ENCODE measurements around the gene TRIM72.
"Not testable (repeated sequence)": the region's sequence is repeated elsewhere in the genome, so short reads cannot be mapped to it uniquely, and the experiment has no call there.

The TRIM72 gene

DNA sequence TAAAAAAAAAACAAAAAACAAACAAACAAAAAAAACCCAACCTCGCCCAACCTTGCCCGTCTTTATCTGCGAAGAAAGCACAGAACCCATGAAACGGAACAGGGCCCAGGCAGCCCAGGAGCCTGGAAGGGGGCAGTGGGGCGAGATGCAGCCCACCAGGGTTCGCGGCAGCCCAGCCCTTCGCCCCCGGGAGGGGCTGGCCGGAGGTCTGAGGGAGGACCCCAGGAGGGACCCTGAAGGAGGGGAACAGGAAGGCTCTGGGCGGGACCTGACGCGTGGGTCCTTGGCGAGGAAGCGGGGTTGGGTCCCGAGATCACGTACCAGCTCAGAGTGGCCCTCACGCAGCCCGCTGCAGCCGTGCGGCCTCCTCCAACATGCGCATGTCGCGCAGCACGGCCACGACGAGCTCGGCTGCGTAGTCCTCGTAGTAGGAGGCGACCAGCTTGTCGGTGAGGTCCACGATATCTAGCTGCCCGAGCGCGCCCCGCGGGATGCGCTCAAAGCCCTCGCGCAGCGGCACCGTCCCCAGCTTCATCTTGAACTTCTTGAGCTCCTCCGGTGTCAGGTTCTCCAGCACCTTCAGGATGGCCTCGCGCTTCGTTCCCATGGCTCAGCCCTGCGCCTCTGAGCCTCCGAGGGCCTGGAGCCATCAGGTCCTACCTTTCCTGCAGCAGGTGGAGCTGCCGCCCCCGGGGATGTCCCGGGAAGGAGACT lies 2.7 kb downstream of the TRIM72 start, which contains the start of gene PYDC1:
TSS of gene PYDC1 (minus strand) at position 714 of the 714 bp plus-strand sequence. CDS start at position 607, 107 bp downstream.
- Histone ChIP-seq H3K4me1 (ENCODE audit: insufficient read depth, low read length) (peaks cover 5% of the 10 kb centered on the region; the same call in 1 of the 2 replicates), H3K9ac (ENCODE audit: low read depth, low read length) (peak within 1 kb of the TSS; percentile 38; the same call in 1 of the 2 replicates), H3K9me3 (ENCODE audit: control insufficient read depth, insufficient read depth, low read length) (no peaks in the 10 kb centered on the region), H3K36me3 (ENCODE audit: insufficient read depth, low read length) (no peaks in the 10 kb centered on the region)

DNA sequence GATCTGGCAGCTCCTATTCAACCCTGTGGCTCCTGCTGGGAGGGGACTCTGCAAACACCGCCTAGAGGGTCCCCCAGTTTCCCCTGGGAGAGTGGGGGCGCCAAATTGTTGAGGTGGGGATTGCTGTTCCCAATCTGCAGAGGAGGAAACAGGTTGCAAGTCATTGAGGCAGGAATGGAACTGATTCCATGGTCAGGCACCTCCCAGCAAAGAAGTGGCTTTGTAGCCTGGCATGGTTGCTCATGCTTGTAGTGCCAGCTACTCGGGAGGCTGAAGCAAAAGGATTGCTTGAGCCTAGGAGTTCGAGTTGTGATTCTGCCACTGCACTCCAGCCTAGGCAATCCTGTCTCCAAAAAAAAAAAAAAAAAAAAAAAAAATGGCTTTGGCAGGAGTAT lies 3.2 kb downstream of the TRIM72 start:
- no peaks in the 10 kb centered on the region for H3K9me3 ChIP-seq (ENCODE audit: control insufficient read depth, insufficient read depth, low read length)
- H3K4me1 ChIP-seq (ENCODE audit: insufficient read depth, low read length), result peaks cover 5% of the 10 kb centered on the region; the same call in 1 of the 2 replicates
- no peaks in the 10 kb centered on the region for H3K36me3 ChIP-seq (ENCODE audit: insufficient read depth, low read length)
- peak overlapping the region; percentile 38; the same call in 1 of the 2 replicates for H3K9ac ChIP-seq (ENCODE audit: low read depth, low read length)

DNA sequence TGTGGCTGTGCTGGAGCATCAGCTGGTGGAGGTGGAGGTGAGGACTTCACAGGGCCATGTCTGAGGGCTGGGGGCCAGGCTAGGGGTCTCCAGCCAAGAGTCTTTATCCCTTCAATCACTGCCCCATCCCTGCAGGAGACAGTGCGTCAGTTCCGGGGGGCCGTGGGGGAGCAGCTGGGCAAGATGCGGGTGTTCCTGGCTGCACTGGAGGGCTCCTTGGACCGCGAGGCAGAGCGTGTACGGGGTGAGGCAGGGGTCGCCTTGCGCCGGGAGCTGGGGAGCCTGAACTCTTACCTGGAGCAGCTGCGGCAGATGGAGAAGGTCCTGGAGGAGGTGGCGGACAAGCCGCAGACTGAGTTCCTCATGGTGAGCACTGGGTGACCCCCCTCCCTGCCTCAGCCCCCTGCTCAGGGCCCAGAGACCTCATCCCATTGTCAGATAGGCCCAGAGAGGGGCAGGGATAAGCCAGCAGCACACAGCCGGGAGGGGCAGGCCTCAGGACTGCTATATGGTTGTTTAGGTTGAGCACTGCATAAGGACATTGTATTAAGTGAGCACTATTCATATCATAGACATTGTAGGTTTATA lies 5.3 kb downstream of the TRIM72 start:
- H3K4me1 ChIP-seq (ENCODE audit: insufficient read depth, low read length), result peaks cover 1% of the 10 kb centered on the region; the same call in 1 of the 2 replicates
- H3K9ac ChIP-seq (ENCODE audit: low read depth, low read length), result no peak overlapping the region
- no peaks in the 10 kb centered on the region for H3K9me3 ChIP-seq (ENCODE audit: control insufficient read depth, insufficient read depth, low read length)
- no peaks in the 10 kb centered on the region for H3K36me3 ChIP-seq (ENCODE audit: insufficient read depth, low read length)

DNA sequence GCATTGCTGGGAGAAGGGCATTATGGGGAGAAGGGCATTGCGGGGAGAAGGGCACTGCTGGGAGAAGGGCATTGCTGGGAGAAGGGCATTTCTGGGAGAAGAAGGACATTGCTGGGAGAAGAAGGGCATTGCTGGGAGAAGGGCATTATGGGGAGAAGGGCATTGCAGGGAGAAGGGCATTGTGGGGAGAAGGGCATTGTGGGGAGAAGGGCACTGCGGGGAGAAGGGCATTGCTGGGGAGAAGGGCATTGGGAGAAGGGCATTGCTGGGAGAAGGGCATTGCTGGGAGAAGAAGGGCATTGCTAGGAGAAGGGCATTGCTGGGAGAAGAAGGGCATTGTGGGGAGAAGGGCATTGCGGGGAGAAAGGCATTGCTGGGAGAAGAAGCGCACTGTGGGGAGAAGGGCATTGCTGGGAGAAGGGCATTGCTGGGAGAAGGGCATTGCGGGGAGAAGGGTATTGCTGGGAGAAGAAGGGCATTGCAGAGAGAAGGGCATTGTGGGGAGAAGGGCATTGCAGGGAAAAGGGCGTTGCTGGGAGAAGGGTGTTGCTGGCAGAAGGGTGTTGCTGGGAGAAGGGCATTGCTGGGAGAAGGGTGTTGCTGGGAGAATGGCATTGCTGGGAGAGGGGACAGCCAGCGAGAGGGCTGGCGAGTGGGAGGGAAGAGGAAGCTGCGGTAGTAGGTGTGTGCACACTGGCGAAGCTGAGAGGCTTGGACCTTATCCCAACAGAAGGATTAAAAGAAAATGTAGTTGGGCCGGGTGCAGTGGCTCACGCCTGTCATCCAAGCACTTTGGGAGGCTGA lies 7.6 kb downstream of the TRIM72 start:
- Histone ChIP-seq H3K9ac (ENCODE audit: low read depth, low read length) (no peak overlapping the region), H3K9me3 (ENCODE audit: control insufficient read depth, insufficient read depth, low read length) (no peaks in the 10 kb centered on the region), H3K4me1 (ENCODE audit: insufficient read depth, low read length) (no peaks in the 10 kb centered on the region), H3K36me3 (ENCODE audit: insufficient read depth, low read length) (no peaks in the 10 kb centered on the region)

DNA sequence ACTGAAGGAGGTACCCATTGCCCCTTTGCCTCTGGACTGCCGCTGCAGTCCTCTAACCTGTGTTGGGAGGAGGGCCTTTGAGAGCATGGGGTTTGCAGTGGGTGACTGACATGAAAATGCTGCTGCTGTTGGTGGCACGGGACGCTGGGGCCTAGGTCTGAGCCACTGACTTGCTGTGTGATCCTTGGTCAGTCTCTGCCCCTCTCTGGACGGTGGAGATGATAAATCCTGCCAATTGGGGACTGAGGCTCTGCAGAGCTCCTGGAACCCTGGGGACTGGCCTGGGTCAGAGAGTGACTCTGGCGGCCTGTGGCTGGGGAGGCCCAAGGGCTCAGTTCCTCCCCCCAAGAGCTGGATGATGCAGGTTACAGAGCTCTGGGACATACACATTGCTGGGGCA lies 9.1 kb downstream of the TRIM72 start:
- Histone ChIP-seq H3K4me1 (ENCODE audit: insufficient read depth, low read length) (no peaks in the 10 kb centered on the region), H3K9me3 (ENCODE audit: control insufficient read depth, insufficient read depth, low read length) (no peaks in the 10 kb centered on the region), H3K9ac (ENCODE audit: low read depth, low read length) (no peak overlapping the region), H3K36me3 (ENCODE audit: insufficient read depth, low read length) (no peaks in the 10 kb centered on the region)

DNA sequence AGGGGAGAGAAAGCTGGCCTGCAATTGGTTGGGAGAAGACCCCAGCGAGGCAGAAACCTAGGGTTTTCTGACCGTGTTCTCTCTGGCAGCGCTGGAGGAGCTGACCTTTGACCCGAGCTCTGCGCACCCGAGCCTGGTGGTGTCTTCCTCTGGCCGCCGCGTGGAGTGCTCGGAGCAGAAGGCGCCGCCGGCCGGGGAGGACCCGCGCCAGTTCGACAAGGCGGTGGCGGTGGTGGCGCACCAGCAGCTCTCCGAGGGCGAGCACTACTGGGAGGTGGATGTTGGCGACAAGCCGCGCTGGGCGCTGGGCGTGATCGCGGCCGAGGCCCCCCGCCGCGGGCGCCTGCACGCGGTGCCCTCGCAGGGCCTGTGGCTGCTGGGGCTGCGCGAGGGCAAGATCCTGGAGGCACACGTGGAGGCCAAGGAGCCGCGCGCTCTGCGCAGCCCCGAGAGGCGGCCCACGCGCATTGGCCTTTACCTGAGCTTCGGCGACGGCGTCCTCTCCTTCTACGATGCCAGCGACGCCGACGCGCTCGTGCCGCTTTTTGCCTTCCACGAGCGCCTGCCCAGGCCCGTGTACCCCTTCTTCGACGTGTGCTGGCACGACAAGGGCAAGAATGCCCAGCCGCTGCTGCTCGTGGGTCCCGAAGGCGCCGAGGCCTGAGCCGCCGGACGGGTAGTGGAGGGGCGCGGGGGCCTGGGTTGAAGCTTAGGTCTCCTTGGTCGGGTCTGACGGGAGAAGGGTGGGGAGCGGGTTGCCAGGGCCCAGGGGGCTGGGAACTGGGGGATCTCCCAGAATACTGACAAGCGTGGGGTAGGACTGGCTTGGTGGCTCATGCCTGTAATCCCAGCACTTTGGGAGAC lies 10.4 kb downstream of the TRIM72 start:
- Histone ChIP-seq H3K36me3 (ENCODE audit: insufficient read depth, low read length) (no peaks in the 10 kb centered on the region), H3K9ac (ENCODE audit: low read depth, low read length) (no peak overlapping the region), H3K4me1 (ENCODE audit: insufficient read depth, low read length) (peaks cover 4% of the 10 kb centered on the region; the same call in 1 of the 2 replicates), H3K9me3 (ENCODE audit: control insufficient read depth, insufficient read depth, low read length) (no peaks in the 10 kb centered on the region)

- no peaks in the 10 kb centered on the region for H3K9me3 ChIP-seq (ENCODE audit: control insufficient read depth, insufficient read depth, low read length)
- H3K9ac ChIP-seq (ENCODE audit: low read depth, low read length), result no peak overlapping the region
- peaks cover 4% of the 10 kb centered on the region; the same call in 1 of the 2 replicates for H3K4me1 ChIP-seq (ENCODE audit: insufficient read depth, low read length)
- H3K36me3 ChIP-seq (ENCODE audit: insufficient read depth, low read length), result no peaks in the 10 kb centered on the region
Measured at GRCh38 chr16:31225193-31225592, 11.3 kb downstream of the TRIM72 start.

GRCh38 chr16:31228206-31228605 lies 14.3 kb downstream of the TRIM72 start:
- Histone ChIP-seq H3K4me1 (ENCODE audit: insufficient read depth, low read length) (peaks cover 4% of the 10 kb centered on the region; the same call in 1 of the 2 replicates), H3K9me3 (ENCODE audit: control insufficient read depth, insufficient read depth, low read length) (no peaks in the 10 kb centered on the region), H3K36me3 (ENCODE audit: insufficient read depth, low read length) (no peaks in the 10 kb centered on the region), H3K9ac (ENCODE audit: low read depth, low read length) (no peak overlapping the region)

DNA sequence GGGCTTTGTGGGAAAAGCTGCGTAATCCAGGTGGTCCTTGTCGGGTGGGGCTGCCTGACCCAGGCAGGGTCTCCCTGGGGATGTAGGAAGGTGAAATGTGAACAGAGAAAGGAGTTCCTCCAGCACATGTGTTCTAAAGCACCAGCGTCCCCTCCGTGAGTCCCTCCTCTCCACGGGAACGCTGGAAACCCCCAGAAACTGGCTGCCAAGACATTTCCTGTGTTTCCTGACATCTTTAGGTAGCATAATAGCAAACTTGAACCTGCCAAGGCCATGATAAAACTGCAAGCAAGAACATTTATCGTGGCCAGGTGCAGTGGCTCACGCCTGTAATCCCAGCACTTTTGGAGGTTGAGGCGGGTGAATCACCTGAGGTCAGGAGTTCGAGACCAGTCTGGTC lies 15.6 kb downstream of the TRIM72 start:
- H3K36me3 ChIP-seq (ENCODE audit: insufficient read depth, low read length), result no peaks in the 10 kb centered on the region
- peaks cover 4% of the 10 kb centered on the region; the same call in 1 of the 2 replicates for H3K4me1 ChIP-seq (ENCODE audit: insufficient read depth, low read length)
- H3K9ac ChIP-seq (ENCODE audit: low read depth, low read length), result no peak overlapping the region
- H3K9me3 ChIP-seq (ENCODE audit: control insufficient read depth, insufficient read depth, low read length), result no peaks in the 10 kb centered on the region

GRCh38 chr16:31238041-31238440 lies 24.1 kb downstream of the TRIM72 start:
- H3K9ac ChIP-seq (ENCODE audit: low read depth, low read length), result no peak overlapping the region
- H3K36me3 ChIP-seq (ENCODE audit: insufficient read depth, low read length), result no peaks in the 10 kb centered on the region
- no peaks in the 10 kb centered on the region for H3K4me1 ChIP-seq (ENCODE audit: insufficient read depth, low read length)
- H3K9me3 ChIP-seq (ENCODE audit: control insufficient read depth, insufficient read depth, low read length), result peaks cover 4% of the 10 kb centered on the region; the same call in 1 of the 2 replicates

GRCh38 chr16:31242206-31242605 lies 28.3 kb downstream of the TRIM72 start:
- Histone ChIP-seq H3K4me1 (ENCODE audit: insufficient read depth, low read length) (no peaks in the 10 kb centered on the region), H3K36me3 (ENCODE audit: insufficient read depth, low read length) (no peaks in the 10 kb centered on the region), H3K9ac (ENCODE audit: low read depth, low read length) (no peak overlapping the region), H3K9me3 (ENCODE audit: control insufficient read depth, insufficient read depth, low read length) (no peaks in the 10 kb centered on the region)

DNA sequence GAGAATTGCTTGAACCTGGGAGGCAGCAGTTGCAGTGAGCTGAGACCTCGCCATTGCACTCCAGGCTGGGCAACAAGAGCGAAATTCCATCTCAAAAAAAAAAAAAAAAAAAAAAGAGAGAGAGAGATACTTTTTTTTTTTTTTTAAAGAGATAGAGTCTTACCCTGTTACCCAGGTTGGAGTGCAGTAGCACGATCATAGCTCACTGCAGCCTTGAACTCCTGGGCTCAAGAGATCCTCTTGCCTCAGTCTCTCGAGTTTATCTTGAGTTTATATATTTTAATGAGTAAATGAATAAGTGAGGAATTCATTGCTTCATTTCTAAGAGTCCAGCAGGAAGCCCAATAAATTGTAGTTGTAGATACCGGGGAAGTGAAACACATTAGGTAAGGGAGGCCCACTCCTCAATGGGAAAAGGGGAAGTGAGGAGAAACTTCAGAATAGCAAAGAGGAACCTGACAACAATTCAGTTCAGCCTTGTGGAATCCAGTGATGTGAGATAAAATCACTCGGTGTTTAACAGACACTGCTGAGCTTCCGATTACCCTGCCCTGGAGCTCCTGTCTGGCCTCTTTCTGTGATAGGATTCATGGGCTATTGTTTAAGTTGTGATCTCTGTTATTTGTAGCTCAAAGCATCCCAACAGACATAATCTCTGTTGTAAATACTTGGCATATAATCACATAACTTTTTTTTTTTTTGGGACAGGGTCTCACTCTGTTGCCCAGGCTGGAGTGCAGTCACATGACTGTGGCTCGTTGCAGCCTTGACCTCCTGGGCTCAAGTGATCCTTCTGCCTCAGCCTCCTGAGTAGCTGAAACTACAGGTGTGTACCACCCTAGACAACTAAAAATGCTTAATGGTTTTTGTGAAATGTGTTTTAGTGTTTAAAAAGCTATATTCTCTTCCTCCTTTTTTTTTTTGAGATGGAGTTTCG lies 30.1 kb downstream of the TRIM72 start:
- Histone ChIP-seq H3K36me3 (ENCODE audit: insufficient read depth, low read length) (no peaks in the 10 kb centered on the region), H3K9ac (ENCODE audit: low read depth, low read length) (no peak overlapping the region), H3K4me1 (ENCODE audit: insufficient read depth, low read length) (no peaks in the 10 kb centered on the region), H3K9me3 (ENCODE audit: control insufficient read depth, insufficient read depth, low read length) (no peaks in the 10 kb centered on the region)

DNA sequence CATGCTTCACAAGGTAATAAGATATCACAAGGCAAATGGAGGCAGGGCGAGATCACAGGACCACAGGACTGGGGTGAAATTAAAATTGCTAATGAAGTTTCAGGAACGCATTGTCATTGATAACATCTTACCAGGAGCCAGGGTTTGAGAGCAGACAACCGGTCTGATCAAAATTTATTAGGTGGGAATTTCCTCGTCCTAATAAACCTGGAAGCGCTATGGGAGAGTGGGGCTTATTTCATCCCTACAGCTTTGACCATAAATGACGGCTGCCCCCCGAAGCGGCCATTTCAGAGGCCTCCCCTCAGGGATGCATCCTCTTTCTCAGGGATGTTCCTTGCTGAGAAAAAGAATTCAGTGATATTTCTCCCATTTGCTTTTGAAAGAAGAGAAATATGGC lies 31.7 kb downstream of the TRIM72 start:
- not testable (repeated sequence) for H3K4me1 ChIP-seq (ENCODE audit: insufficient read depth, low read length); H3K9ac ChIP-seq (ENCODE audit: low read depth, low read length); H3K36me3 ChIP-seq (ENCODE audit: insufficient read depth, low read length)

More for the DNA sequence above, 31.7 kb downstream of the TRIM72 start:
- not testable (repeated sequence) for H3K9me3 ChIP-seq (ENCODE audit: control insufficient read depth, insufficient read depth, low read length)

Measured in ES-I3 (cell line).